ENCODE measurements around the gene ETV2.

GRCh38 chr19:35608251-35608650 is 33.3 kb upstream of the ETV2 start:
- TF ChIP-seq, protein P1, sequence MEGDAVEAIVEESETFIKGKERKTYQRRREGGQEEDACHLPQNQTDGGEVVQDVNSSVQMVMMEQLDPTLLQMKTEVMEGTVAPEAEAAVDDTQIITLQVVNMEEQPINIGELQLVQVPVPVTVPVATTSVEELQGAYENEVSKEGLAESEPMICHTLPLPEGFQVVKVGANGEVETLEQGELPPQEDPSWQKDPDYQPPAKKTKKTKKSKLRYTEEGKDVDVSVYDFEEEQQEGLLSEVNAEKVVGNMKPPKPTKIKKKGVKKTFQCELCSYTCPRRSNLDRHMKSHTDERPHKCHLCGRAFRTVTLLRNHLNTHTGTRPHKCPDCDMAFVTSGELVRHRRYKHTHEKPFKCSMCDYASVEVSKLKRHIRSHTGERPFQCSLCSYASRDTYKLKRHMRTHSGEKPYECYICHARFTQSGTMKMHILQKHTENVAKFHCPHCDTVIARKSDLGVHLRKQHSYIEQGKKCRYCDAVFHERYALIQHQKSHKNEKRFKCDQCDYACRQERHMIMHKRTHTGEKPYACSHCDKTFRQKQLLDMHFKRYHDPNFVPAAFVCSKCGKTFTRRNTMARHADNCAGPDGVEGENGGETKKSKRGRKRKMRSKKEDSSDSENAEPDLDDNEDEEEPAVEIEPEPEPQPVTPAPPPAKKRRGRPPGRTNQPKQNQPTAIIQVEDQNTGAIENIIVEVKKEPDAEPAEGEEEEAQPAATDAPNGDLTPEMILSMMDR (IDR thresholded peaks at IDR 0.05; ENCODE audit: low read depth, low read length, poor library complexity, severe bottlenecking): no peak
- TF ChIP-seq EZH2phosphoT487 (IDR thresholded peaks at IDR 0.05; ENCODE audit: borderline replicate concordance, low read length): no peak
